A673 (cell line): Measurements from ENCODE around the gene DMC1. TPM values are rescaled to one million over a fixed set of nuclear protein-coding genes. Genes with fewer than 3 reads are reported as not detected.

ENCODE experiments used
- BruUV-seq: library from RNA; stranded (reverse); fragments of 400-500 nt; replicated peaks from 2 replicates; lab custom pipeline; 2021; lab: Mats Ljungman, UMichigan
- CTCF ChIA-PET: fragments of 300-600 bp; sonication (Branson Sonifier 250); formaldehyde crosslinking; loops from one replicate; lab custom pipeline; 2022; ENCODE audit warnings: antibody characterized with exemption; lab: Charles Lee
- POLR2A ChIA-PET: fragments of 300-600 bp; sonication (Branson Sonifier 250); formaldehyde crosslinking; loops from one replicate; lab custom pipeline; 2022; ENCODE audit warnings: antibody characterized with exemption; ENCODE audit not compliant: low non-redundant PET; lab: Charles Lee
- DNase-seq: peaks from one replicate; pipeline ENCODE4 v3.0.0-alpha.2; 2015; ENCODE audit warnings: low spot score
- H3K27ac ChIP-seq: fragments of 200-600 bp; sonication (generic); 2 replicates; pipeline ENCODE4 v1.5.1; 2016; ENCODE audit warnings: mixed run types, low read depth, mild to moderate bottlenecking, mixed read lengths, antibody characterized with exemption, low read length; ENCODE audit not compliant: poor library complexity, severe bottlenecking
- H3K27me3 ChIP-seq: fragments of 200-600 bp; sonication (generic); replicated peaks from 2 replicates; pipeline ENCODE4 v1.6.1; 2017; ENCODE audit warnings: mixed run types, low read depth, mild to moderate bottlenecking, mixed read lengths, antibody characterized with exemption, low read length; ENCODE audit not compliant: insufficient read depth, poor library complexity
- H3K36me3 ChIP-seq: fragments of 200-600 bp; sonication (generic); 2 replicates; pipeline ENCODE4 v1.6.1; 2016; ENCODE audit warnings: mixed run types, mild to moderate bottlenecking, mixed read lengths, antibody characterized with exemption, low read length; ENCODE audit not compliant: insufficient read depth, poor library complexity, severe bottlenecking
- H3K4me1 ChIP-seq: fragments of 200-600 bp; sonication (generic); 2 replicates; pipeline ENCODE4 v1.6.1; 2017; ENCODE audit warnings: mixed run types, mild to moderate bottlenecking, mixed read lengths, antibody characterized with exemption, low read length; ENCODE audit not compliant: insufficient read depth, poor library complexity, severe bottlenecking
- H3K4me3 ChIP-seq: fragments of 200-600 bp; sonication (generic); 2 replicates; pipeline ENCODE4 v1.5.1; 2016; ENCODE audit warnings: low read depth, mixed run types, mild to moderate bottlenecking, mixed read lengths, low read length; ENCODE audit not compliant: poor library complexity, severe bottlenecking
- H3K9me3 ChIP-seq: fragments of 200-600 bp; sonication (generic); 2 replicates; pipeline ENCODE4 v1.6.1; 2016; ENCODE audit warnings: mixed run types, low read depth, mild to moderate bottlenecking, mixed read lengths, antibody characterized with exemption, low read length; ENCODE audit not compliant: poor library complexity, severe bottlenecking
- EZH2 ChIP-seq: fragments of 200-600 bp; sonication (generic); IDR thresholded peaks from 2 replicates; pipeline ENCODE4 v1.6.1; 2017; ENCODE audit warnings: borderline replicate concordance, low read depth, mild to moderate bottlenecking, mixed read lengths, antibody characterized with exemption, low read length; ENCODE audit not compliant: poor library complexity, severe bottlenecking
- intact Hi-C: fragments of 100-400 bp; cut with micrococcal nuclease; formaldehyde crosslinking; loops from one replicate; pipeline ENCODE4 v1.10.0; 2022; ENCODE audit not compliant: unreplicated experiment
- total RNA-seq: library from RNA; stranded (reverse); gene quantifications from 2 replicates; pipeline ENCODE4 v1.2.3, GENCODE V29; 2021
- TF ChIP-seq, protein P1 (sequence below): fragments of 300-800, 200-600 bp; sonication (generic); conservative IDR thresholded peaks from 2 replicates; pipeline ENCODE4 v1.5.1; 2017; ENCODE audit warnings: low read depth, mild to moderate bottlenecking, antibody characterized with exemption, low read length, moderate library complexity, mixed read lengths

Gene DMC1
- total RNA-seq, 1 experiment from 2014 or later = 2.3 TPM

DNA sequence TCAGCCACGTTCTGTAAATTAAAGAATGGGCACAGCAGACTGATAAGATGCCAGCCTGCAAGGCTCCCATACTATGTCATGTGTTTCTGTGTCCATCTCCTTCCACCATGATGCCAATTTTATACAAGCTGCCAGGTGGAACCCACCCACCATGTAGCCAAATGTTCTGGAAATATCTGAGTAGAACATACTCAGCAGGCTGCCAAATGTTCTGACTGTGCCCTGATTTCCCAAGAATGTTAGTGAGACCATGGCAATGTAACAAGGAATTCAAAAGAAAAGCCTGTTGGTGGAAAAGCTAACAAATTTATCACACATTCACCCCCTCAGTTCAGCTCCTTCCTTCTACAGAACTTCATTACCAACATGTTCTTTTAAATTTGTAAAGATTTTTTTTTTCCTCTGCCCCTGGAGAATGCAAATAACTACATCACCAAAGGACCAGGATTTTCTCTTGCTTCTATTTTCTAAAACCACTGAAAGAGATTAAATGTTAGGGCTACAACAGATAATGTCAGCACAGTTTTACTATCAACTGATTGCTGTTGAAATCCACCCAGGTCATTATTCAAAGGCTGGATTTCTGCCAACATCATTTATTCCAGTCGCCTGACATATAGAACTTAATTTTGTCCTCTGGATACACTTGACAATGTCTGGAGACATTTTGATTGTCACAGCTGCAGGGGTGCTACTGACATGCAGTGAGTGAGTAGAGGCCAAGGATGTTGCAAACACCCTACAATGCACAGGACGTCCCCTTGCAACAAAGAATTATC is 3.1 kb downstream of the DMC1 start:
- ChIA-PET POLR2A (interaction anchor here (0.7 kb wide), 1 partner anchor 483 kb away, joined by 3 read pairs; the partner anchor contains the start of gene SLC16A8), CTCF (no interaction called here)
- no TSS peak for BruUV-seq
- Histone ChIP-seq H3K4me3 (no peak overlapping the region), H3K27ac (no peak overlapping the region), H3K4me1 (peaks cover 11% of the 10 kb centered on the region), H3K27me3 (no peaks in the 10 kb centered on the region), H3K36me3 (no peaks in the 10 kb centered on the region), H3K9me3 (no peaks in the 10 kb centered on the region)
- intact Hi-C loops = no loop called here
- DNase-seq = peak; percentile 48
- TF ChIP-seq, protein P1, sequence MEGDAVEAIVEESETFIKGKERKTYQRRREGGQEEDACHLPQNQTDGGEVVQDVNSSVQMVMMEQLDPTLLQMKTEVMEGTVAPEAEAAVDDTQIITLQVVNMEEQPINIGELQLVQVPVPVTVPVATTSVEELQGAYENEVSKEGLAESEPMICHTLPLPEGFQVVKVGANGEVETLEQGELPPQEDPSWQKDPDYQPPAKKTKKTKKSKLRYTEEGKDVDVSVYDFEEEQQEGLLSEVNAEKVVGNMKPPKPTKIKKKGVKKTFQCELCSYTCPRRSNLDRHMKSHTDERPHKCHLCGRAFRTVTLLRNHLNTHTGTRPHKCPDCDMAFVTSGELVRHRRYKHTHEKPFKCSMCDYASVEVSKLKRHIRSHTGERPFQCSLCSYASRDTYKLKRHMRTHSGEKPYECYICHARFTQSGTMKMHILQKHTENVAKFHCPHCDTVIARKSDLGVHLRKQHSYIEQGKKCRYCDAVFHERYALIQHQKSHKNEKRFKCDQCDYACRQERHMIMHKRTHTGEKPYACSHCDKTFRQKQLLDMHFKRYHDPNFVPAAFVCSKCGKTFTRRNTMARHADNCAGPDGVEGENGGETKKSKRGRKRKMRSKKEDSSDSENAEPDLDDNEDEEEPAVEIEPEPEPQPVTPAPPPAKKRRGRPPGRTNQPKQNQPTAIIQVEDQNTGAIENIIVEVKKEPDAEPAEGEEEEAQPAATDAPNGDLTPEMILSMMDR = no peak
- no peak for TF ChIP-seq EZH2

- ChIA-PET CTCF (no interaction called here), POLR2A (no interaction called here)
- H3K9me3 ChIP-seq = no peaks in the 10 kb centered on the region
- intact Hi-C loops = no loop called here
- no peaks in the 10 kb centered on the region for H3K4me1 ChIP-seq
- no TSS peak for BruUV-seq
- TF ChIP-seq EZH2 = no peak
- TF ChIP-seq, protein P1 = no peak
- H3K27me3 ChIP-seq = no peaks in the 10 kb centered on the region
- no peak for DNase-seq
- H3K36me3 ChIP-seq = no peaks in the 10 kb centered on the region
- no peak overlapping the region for H3K27ac ChIP-seq
- H3K4me3 ChIP-seq = no peak overlapping the region
Measured at GRCh38 chr22:38565441-38565840, 4.5 kb downstream of the DMC1 start.

DNA sequence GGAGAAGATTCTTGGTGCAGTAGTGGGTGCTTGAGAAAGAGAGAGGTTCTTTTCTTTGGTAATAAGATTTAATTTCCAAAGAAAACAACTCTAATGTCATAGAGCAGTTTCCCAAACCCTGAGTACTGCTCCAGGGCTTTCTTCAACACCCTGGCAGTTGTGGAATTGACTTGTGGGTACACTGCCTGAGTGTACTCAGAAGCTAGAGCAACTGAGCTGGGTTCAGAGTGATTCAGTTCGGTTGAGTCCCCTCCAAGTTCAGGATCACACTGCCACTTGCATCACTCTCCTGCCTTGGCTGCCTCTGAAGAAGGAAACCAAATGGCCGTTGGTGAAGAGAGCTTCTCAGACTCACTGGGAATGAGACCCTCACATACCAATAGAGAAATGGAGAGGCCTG is 5.3 kb downstream of the DMC1 start:
- no TSS peak for BruUV-seq

More for the DNA sequence above, 5.3 kb downstream of the DMC1 start:
- H3K4me3 ChIP-seq = no peak overlapping the region
- H3K27ac ChIP-seq = no peak overlapping the region
- ChIA-PET CTCF (no interaction called here), POLR2A (no interaction called here)
- TF ChIP-seq EZH2 = no peak
- TF ChIP-seq, protein P1 = no peak
- DNase-seq = no peak
- intact Hi-C loops = no loop called here
- no peaks in the 10 kb centered on the region for H3K27me3 ChIP-seq
- H3K9me3 ChIP-seq = no peaks in the 10 kb centered on the region
- no peaks in the 10 kb centered on the region for H3K4me1 ChIP-seq
- H3K36me3 ChIP-seq = no peaks in the 10 kb centered on the region
